GM13977 (cell line): ENCODE results near the gene PARVB.

Experiments used
- DNase-seq: peaks from one replicate; pipeline ENCODE4 v3.0.0; 2012; ENCODE audit warnings: low spot score
- CTCF ChIP-seq: IDR thresholded peaks from 2 replicates; pipeline ENCODE4 v1.5.1; 2012; ENCODE audit warnings: mild to moderate bottlenecking, control low read depth; ENCODE audit not compliant: insufficient read depth; ENCODE audit errors: extremely low read depth, missing control alignments
- in situ Hi-C: fragments of 300-500 bp; cut with MboI; formaldehyde crosslinking; loops from one replicate; pipeline ENCODE4 v1.12.0; 2022; ENCODE audit warnings: low sequenced_read_pairs, low pct_unique_long_range_greater_than_20kb, mixed read lengths, inconsistent platforms; ENCODE audit not compliant: unreplicated experiment

PARVB gene

GRCh38 chr22:44102121-44102520 lies 78.0 kb downstream of the PARVB start:
- no peak for TF ChIP-seq CTCF
- no peak for DNase-seq
- in situ Hi-C loops, result no loop called here

- no peak for DNase-seq
- in situ Hi-C loops, result no loop called here
- TF ChIP-seq CTCF, result no peak
These were observed 78.8 kb downstream of the PARVB start for GRCh38 chr22:44102856-44103255.

- TF ChIP-seq CTCF, result no peak
- in situ Hi-C loops, result no loop called here
- DNase-seq, result no peak
These were observed 79.8 kb downstream of the PARVB start for GRCh38 chr22:44103735-44104480.

- no peak for DNase-seq
- in situ Hi-C loops, result no loop called here
- TF ChIP-seq CTCF, result no peak
These were observed 83.2 kb downstream of the PARVB start for GRCh38 chr22:44107340-44107739.

GRCh38 chr22:44108076-44108475 lies 84.0 kb downstream of the PARVB start:
- no peak for TF ChIP-seq CTCF
- DNase-seq, result no peak

GRCh38 chr22:44108806-44109385 lies 84.8 kb downstream of the PARVB start:
- no peak for TF ChIP-seq CTCF
- in situ Hi-C loops, result no loop called here
- DNase-seq, result no peak

More at GRCh38 chr22:44108076-44108475, 84.0 kb downstream of the PARVB start:
- in situ Hi-C loops, result no loop called here
